GM18870 (cell line): ENCODE data around the gene ETV2.
A peak's percentile ranks its signal among the peaks of the same experiment; 100 is the strongest.
"Not testable (repeated sequence)": the region's sequence is repeated elsewhere in the genome, so short reads cannot be mapped to it uniquely, and the experiment has no call there.

ENCODE experiments used
- ATAC-seq: cut with Tn5 transposase; IDR thresholded peaks from one replicate; pipeline ENCODE4 v1.9.1; 2021; ENCODE audit warnings: moderate library complexity; ENCODE audit not compliant: unreplicated experiment

ETV2 gene

GRCh38 chr19:35628264-35628564 is 13.3 kb upstream of the ETV2 start:
- no peak for ATAC-seq

GRCh38 chr19:35628565-35629331 is 12.8 kb upstream of the ETV2 start, which contains the start of gene RBM42:
Gene RBM42 (plus strand): TSS chr19:35629036. CDS start chr19:35629154, 118 bp downstream.
- ATAC-seq: peak; percentile 93

GRCh38 chr19:35629332-35629633 is 12.3 kb upstream of the ETV2 start:
- no peak for ATAC-seq

- no peak for ATAC-seq
These were observed 7.7 kb upstream of the ETV2 start for GRCh38 chr19:35633727-35634440.

GRCh38 chr19:35636651-35637050 is 4.9 kb upstream of the ETV2 start:
- ATAC-seq: no peak

- ATAC-seq: no peak
These were observed 4.4 kb upstream of the ETV2 start for GRCh38 chr19:35637165-35637564.

- no peak for ATAC-seq
These were observed 2.3 kb upstream of the ETV2 start for GRCh38 chr19:35639321-35639639.

GRCh38 chr19:35639863-35640262 is 1.7 kb upstream of the ETV2 start:
- ATAC-seq: no peak

- ATAC-seq: no peak
These were observed 767 bp downstream of the ETV2 start for GRCh38 chr19:35642312-35642711.

- no peak for ATAC-seq
These were observed 1.3 kb downstream of the ETV2 start for GRCh38 chr19:35642798-35643254.

- no peak for ATAC-seq
These were observed 2.0 kb downstream of the ETV2 start for GRCh38 chr19:35643255-35644205.

- ATAC-seq: peak; percentile 61
These were observed 2.9 kb downstream of the ETV2 start for GRCh38 chr19:35644206-35644986.

- no peak for ATAC-seq
These were observed 3.6 kb downstream of the ETV2 start for GRCh38 chr19:35644987-35645679.

GRCh38 chr19:35645680-35646511 is 4.4 kb downstream of the ETV2 start:
- no peak for ATAC-seq

- peak; percentile 69 for ATAC-seq
These were observed 6.7 kb downstream of the ETV2 start, which contains the start of gene COX6B1 for GRCh38 chr19:35648017-35648961. Gene COX6B1 (plus strand): TSS chr19:35648323. CDS start chr19:35651244, 2,921 bp downstream.

- ATAC-seq: no peak
These were observed 9.0 kb downstream of the ETV2 start for GRCh38 chr19:35650581-35650980.

- ATAC-seq: not testable (repeated sequence)
These were observed 13.3 kb downstream of the ETV2 start for GRCh38 chr19:35654828-35655227.

GRCh38 chr19:35655600-35655999 is 14.1 kb downstream of the ETV2 start:
- no peak for ATAC-seq
